ENCODE measurements around the gene PIP4K2A.

DNA sequence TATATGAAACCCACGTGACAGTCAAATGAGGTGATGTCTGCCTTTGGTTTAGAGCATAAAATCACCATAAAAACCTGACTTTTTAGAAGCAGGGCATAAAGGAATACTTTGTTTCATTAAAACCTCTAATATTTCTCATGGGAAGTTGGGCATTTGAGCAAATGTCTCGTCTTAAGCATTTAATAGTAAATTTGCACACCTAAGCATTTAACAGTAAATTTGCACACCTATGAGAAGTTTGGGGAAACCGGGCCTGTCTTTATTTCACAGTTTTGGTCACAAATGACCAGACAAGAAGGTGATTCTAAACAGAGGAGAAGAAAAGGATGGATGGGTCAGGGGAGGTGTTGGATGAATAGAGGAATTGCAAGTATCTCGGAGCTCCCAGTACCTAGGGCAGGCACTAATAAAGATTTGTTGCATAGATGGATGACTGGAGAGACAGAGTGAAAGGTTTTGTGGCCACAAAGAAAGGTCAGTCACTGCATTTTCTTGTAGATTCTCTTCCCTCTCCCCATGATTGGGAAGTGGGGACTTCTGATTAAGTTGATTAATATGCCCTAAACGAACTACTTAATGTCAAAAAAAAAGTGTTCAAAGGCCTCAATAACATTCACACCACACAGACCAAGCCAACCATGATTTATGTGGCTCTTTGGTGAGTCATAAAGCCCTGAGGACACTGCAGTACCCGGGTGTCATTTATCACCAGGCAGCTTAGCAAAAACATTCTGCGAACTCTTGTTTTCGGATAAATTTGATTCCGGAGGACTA is 210.9 kb downstream of the PIP4K2A start:
- TF ChIP-seq CTCF (IDR thresholded peaks at IDR 0.05) (no peak), POLR2A (IDR thresholded peaks at IDR 0.05) (no peak)
